K562 (cell line): ENCODE measurements around the gene MAPK4. TPM values are rescaled to one million over a fixed set of nuclear protein-coding genes. Genes with fewer than 3 reads are reported as not detected.

Source experiments
- ATAC-seq: fragments of 200-7000 bp; cut with Tn5 transposase; 3 replicates; pipeline ENCODE4 v1.9.1; 2020; ENCODE audit warnings: moderate library complexity
- BruUV-seq: library from RNA; stranded (reverse); fragments of 400-500 nt; replicated peaks from 2 replicates; lab custom pipeline; 2021; lab: Mats Ljungman, UMichigan
- CTCF ChIA-PET: fragments of 300-600 bp; formaldehyde crosslinking; extraction: SDS; loops from one replicate; lab custom pipeline; 2021; ENCODE audit warnings: low intra/inter-chr PET ratio; lab: Yijun Ruan, JAX
- POLR2A ChIA-PET: fragments of 300-600, 350-650 bp; sonication (Branson Sonifier 250); formaldehyde crosslinking; extraction: SDS; loops from one replicate; lab custom pipeline; 2021; ENCODE audit warnings: antibody characterized with exemption, inconsistent platforms; lab: Yijun Ruan, JAX
- DNase-seq, 4 experiments: peaks; one replicate each; pipeline versions ENCODE4 v3.0.0 to v3.0.0-alpha.2; 2011 to 2018; ENCODE audit warnings: low spot score in 3 of 4, mixed read lengths in 3 of 4; ENCODE audit errors: extremely low read depth in 1 of 4
- FAIRE-seq: peaks from 2 replicates; lab custom pipeline; 2011; peaks lifted over from hg19 to GRCh38; lab: Jason Lieb, UNC
- H2AFZ ChIP-seq: 2 replicates; pipeline ENCODE4 v1.6.0; 2011; ENCODE audit warnings: low read depth, low read length, control low read depth, inconsistent platforms
- H3K27ac ChIP-seq: fragments of 200-600 bp; 3 replicates; pipeline ENCODE4 v1.8.0; 2011; ENCODE audit warnings: low read depth, mild to moderate bottlenecking, control low read depth, inconsistent platforms, low read length, moderate library complexity, mixed read lengths; ENCODE audit errors: extremely low read depth
- H3K27me3 ChIP-seq, 2 experiments: fragments of 300-600 bp in 1 of 2; 2 replicates in 1 of 2; 3 replicates in 1 of 2; pipeline versions ENCODE4 v1.6.0 to v1.8.0; 2011; ENCODE audit warnings: inconsistent platforms in 2 of 2, low read length in 2 of 2, mild to moderate bottlenecking in 1 of 2, mixed read lengths in 1 of 2, moderate library complexity in 1 of 2; ENCODE audit not compliant: control insufficient read depth in 2 of 2, insufficient read depth in 2 of 2
- H3K36me3 ChIP-seq: fragments of 300-600 bp; 3 replicates; pipeline ENCODE4 v1.8.0; 2011; ENCODE audit warnings: mild to moderate bottlenecking, low read length, inconsistent platforms; ENCODE audit not compliant: control insufficient read depth, insufficient read depth
- H3K4me1 ChIP-seq, 2 experiments: fragments of 200-600 bp in 1 of 2; replicated peaks in 1 of 2; 2 replicates in 1 of 2; 3 replicates in 1 of 2; pipeline versions ENCODE4 v1.5.1 to v1.8.0; 2011; ENCODE audit warnings: inconsistent platforms in 2 of 2, low read length in 2 of 2, mild to moderate bottlenecking in 1 of 2, mixed read lengths in 1 of 2, moderate library complexity in 1 of 2; ENCODE audit not compliant: control insufficient read depth in 2 of 2, insufficient read depth in 2 of 2
- H3K4me2 ChIP-seq: 2 replicates; pipeline ENCODE4 v1.6.1; 2011; ENCODE audit warnings: low read length, control low read depth, inconsistent platforms, mixed read lengths; ENCODE audit not compliant: insufficient read depth
- H3K4me3 ChIP-seq: fragments of 200-600 bp; sonication (generic), shearing (Covaris generic); 2 replicates; pipeline ENCODE4 v1.5.1; 2016; ENCODE audit warnings: control low read depth, inconsistent platforms
- H3K79me2 ChIP-seq: fragments of 200-600 bp; 3 replicates; pipeline ENCODE4 v1.8.0; 2011; ENCODE audit warnings: low read length, inconsistent platforms; ENCODE audit not compliant: control insufficient read depth, insufficient read depth
- H3K9ac ChIP-seq, 2 experiments: 2 replicates each; pipeline versions ENCODE4 v1.6.0 to v1.6.1; 2011; ENCODE audit warnings: low read depth in 2 of 2, low read length in 2 of 2, control low read depth in 1 of 2, inconsistent platforms in 1 of 2, mild to moderate bottlenecking in 1 of 2, mixed read lengths in 1 of 2; ENCODE audit not compliant: insufficient read depth in 1 of 2
- H3K9me1 ChIP-seq: one replicate; pipeline ENCODE4 v1.6.0; 2011; ENCODE audit warnings: inconsistent platforms, mild to moderate bottlenecking, low read length, moderate library complexity; ENCODE audit not compliant: control insufficient read depth, insufficient read depth
- H3K9me3 ChIP-seq: replicated peaks from 2 replicates; pipeline ENCODE4 v1.5.1; 2011; ENCODE audit warnings: low read depth, low read length, inconsistent platforms; ENCODE audit not compliant: control insufficient read depth, insufficient read depth
- H4K20me1 ChIP-seq: replicated peaks from 2 replicates; pipeline ENCODE4 v1.6.1; 2011; ENCODE audit warnings: low read length, inconsistent platforms, mixed read lengths; ENCODE audit not compliant: control insufficient read depth, insufficient read depth
- ETV6 ChIP-seq, 3 experiments: fragments of 150-350 bp in 1 of 3; sonication (generic) in 1 of 3; formaldehyde crosslinking in 1 of 3; IDR thresholded peaks; 2 replicates each; pipeline versions ENCODE4 v1.6.1 to v1.8.0; 2014 to 2022; ENCODE audit warnings: borderline replicate concordance in 2 of 3, low read depth in 2 of 3, antibody characterized with exemption in 1 of 3, low read length in 1 of 3, mild to moderate bottlenecking in 1 of 3, missing genetic modification reagents in 1 of 3
- FOXA1 ChIP-seq: fragments of 450-650 bp; IDR thresholded peaks from 2 replicates; pipeline ENCODE4 v1.6.1; 2016; ENCODE audit warnings: mild to moderate bottlenecking, borderline replicate concordance
- MBD2 ChIP-seq: sonication (generic); IDR thresholded peaks from 2 replicates; pipeline ENCODE4 v1.6.1; 2016; ENCODE audit warnings: low read depth, borderline replicate concordance
- MGA ChIP-seq: fragments of 450-650 bp; IDR thresholded peaks from 2 replicates; pipeline ENCODE4 v1.6.1; 2016; ENCODE audit warnings: mild to moderate bottlenecking, moderate library complexity
- PHB ChIP-seq: fragments of 250-450 bp; sonication (Bioruptor Pico); IDR thresholded peaks from 2 replicates; pipeline ENCODE4 v1.5.0; 2021
- ZKSCAN3 ChIP-seq: fragments of 250-450 bp; sonication (Bioruptor Pico); IDR thresholded peaks from 2 replicates; pipeline ENCODE4 v1.4.0; 2020
- ZNF561 ChIP-seq: fragments of 450-650 bp; formaldehyde crosslinking; conservative IDR thresholded peaks from 2 replicates; pipeline ENCODE4 v1.4.0; 2020; ENCODE audit warnings: mild to moderate bottlenecking, moderate library complexity
- ZNF79 ChIP-seq: fragments of 250-450 bp; sonication (Bioruptor Pico); IDR thresholded peaks from 2 replicates; pipeline ENCODE4 v1.4.0; 2020; ENCODE audit warnings: low read depth, mild to moderate bottlenecking, moderate library complexity
- WGBS: fragments of 100-300 bp; shearing (Covaris generic); methylation state at CpG from one replicate; pipeline ENCODE4 v1.1.6; 2016; ENCODE audit warnings: low coverage, mixed read lengths; ENCODE audit not compliant: insufficient coverage; ENCODE audit errors: missing lambda C conversion rate; 5-methylcytosine and 5-hydroxymethylcytosine counted together
- in situ Hi-C: fragments of 300-500 bp; cut with MboI; formaldehyde crosslinking; loops from 4 replicates; pipeline ENCODE4 v1.15.0; 2018; ENCODE audit warnings: inconsistent platforms, mixed read lengths
- intact Hi-C: fragments of 100-400 bp; cut with micrococcal nuclease; formaldehyde crosslinking; loops from 2 replicates; pipeline ENCODE4 v1.14.2; 2022
- polyA plus RNA-seq, 8 experiments: library from polyadenylated mRNA; depleted of rRNA in 4 of 8; stranded (reverse) in 5 of 8; unstranded in 3 of 8; fragments of >200 nt; fragmentation: Nextera tagmentation in 2 of 8; fragmentation: Illumina TruSeq in 1 of 8; extraction: Ambion mirVana in 2 of 8; extraction: Trizol in 1 of 8; gene quantifications; 2 replicates each; pipeline versions ENCODE4 v1.2.1 to v1.2.3, GENCODE V29; 2011 to 2014; ENCODE audit warnings: inconsistent platforms in 1 of 8, missing spikeins in 1 of 8
- total RNA-seq, 7 experiments: library from RNA; depleted of rRNA in 6 of 7; stranded (reverse); fragments of >200 nt in 6 of 7; fragmentation: Illumina TruSeq in 2 of 7; extraction: Trizol in 2 of 7; gene quantifications; 2 replicates each; pipeline versions ENCODE4 v1.2.1 to v1.2.3, GENCODE V29; 2011 to 2021; ENCODE audit warnings: low replicate concordance in 1 of 7
- TF ChIP-seq, protein P1 (sequence below): sonication (generic); formaldehyde crosslinking; IDR thresholded peaks from 2 replicates; pipeline ENCODE4 v1.8.0; 2022; ENCODE audit warnings: missing genetic modification reagents, mild to moderate bottlenecking, borderline replicate concordance

Gene MAPK4
- total and polyA plus RNA-seq, 9 of the 15 experiments (the other 6 are each of a cell fraction or from before 2014, with no cell fraction given), result not detected

- 0% methylated on average over 10 of the region's 10 CpGs for WGBS
- H2AFZ ChIP-seq, result no peak overlapping the region
- TF ChIP-seq MGA (no peak), FOXA1 (no peak), ZNF79 (no peak), ETV6 (IDR thresholded peaks at IDR 0.05; ENCODE audit: borderline replicate concordance in 1 of 2, low read depth in 2 of 2, low read length in 1 of 2) (no peak), ETV6 (CRISPR knock-in tag; IDR thresholded peaks at IDR 0.05; ENCODE audit: borderline replicate concordance) (no peak), MBD2 (no peak), PHB (CRISPR knock-in tag) (no peak), ZNF561 (CRISPR knock-in tag) (no peak), ZKSCAN3 (no peak)
- TF ChIP-seq, protein P1, sequence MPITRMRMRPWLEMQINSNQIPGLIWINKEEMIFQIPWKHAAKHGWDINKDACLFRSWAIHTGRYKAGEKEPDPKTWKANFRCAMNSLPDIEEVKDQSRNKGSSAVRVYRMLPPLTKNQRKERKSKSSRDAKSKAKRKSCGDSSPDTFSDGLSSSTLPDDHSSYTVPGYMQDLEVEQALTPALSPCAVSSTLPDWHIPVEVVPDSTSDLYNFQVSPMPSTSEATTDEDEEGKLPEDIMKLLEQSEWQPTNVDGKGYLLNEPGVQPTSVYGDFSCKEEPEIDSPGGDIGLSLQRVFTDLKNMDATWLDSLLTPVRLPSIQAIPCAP (CRISPR knock-in tag), result no peak
These were observed 78.4 kb downstream of the MAPK4 start for GRCh38 chr18:50638016-50638883.

More at GRCh38 chr18:50638016-50638883, 78.4 kb downstream of the MAPK4 start:
- Histone ChIP-seq H3K9me1 (no peaks in the 10 kb centered on the region), H4K20me1 (no peaks in the 10 kb centered on the region), H3K36me3 (no peaks in the 10 kb centered on the region), H3K4me3 (no peak overlapping the region), H3K27ac (no peak overlapping the region), H3K4me2 (no peak overlapping the region), H3K9ac (no peak overlapping the region), H3K4me1 (no peaks in the 10 kb centered on the region), H3K9me3 (no peaks in the 10 kb centered on the region), H3K79me2 (no peaks in the 10 kb centered on the region), H3K27me3 (no peaks in the 10 kb centered on the region)
- CTCF ChIA-PET, result no interaction called here
- FAIRE-seq (no peak), ATAC-seq (no peak), DNase-seq (no peak)
- POLR2A ChIA-PET, result no interaction called here
- in situ Hi-C loops (no loop called here), intact Hi-C loops (no loop called here)
- no TSS peak for BruUV-seq
